ENCODE results near the gene BTBD9.
"Not testable (repeated sequence)": the region's sequence is repeated elsewhere in the genome, so short reads cannot be mapped to it uniquely, and the experiment has no call there.

Gene BTBD9

GRCh38 chr6:38649744-38650143 is 10.0 kb upstream of the BTBD9 start:
- no peak for DNase-seq (ENCODE audit: low read depth in 2 of 2)

- DNase-seq (ENCODE audit: low read depth in 2 of 2), result no peak
These were observed 8.9 kb upstream of the BTBD9 start for GRCh38 chr6:38648629-38649028.

- no peak for DNase-seq (ENCODE audit: low read depth in 2 of 2)
These were observed 6.6 kb upstream of the BTBD9 start for GRCh38 chr6:38646166-38646878.

- DNase-seq (ENCODE audit: low read depth in 2 of 2), result no peak
These were observed 5.2 kb upstream of the BTBD9 start for GRCh38 chr6:38644951-38645350.

GRCh38 chr6:38640216-38640909 is 634 bp upstream of the BTBD9 start:
- DNase-seq (ENCODE audit: low read depth in 2 of 2), result no peak

GRCh38 chr6:38638941-38639497 is 710 bp downstream of the BTBD9 start:
- DNase-seq (ENCODE audit: low read depth in 2 of 2), result peak; percentile 14 to 37

GRCh38 chr6:38637756-38638155 is 2.0 kb downstream of the BTBD9 start:
- DNase-seq (ENCODE audit: low read depth in 2 of 2), result no peak

GRCh38 chr6:38636027-38636426 is 3.7 kb downstream of the BTBD9 start:
- DNase-seq (ENCODE audit: low read depth in 2 of 2), result no peak

- DNase-seq (ENCODE audit: low read depth in 2 of 2), result no peak
These were observed 5.2 kb downstream of the BTBD9 start for GRCh38 chr6:38634518-38634917.

GRCh38 chr6:38632490-38632889 is 7.2 kb downstream of the BTBD9 start:
- DNase-seq (ENCODE audit: low read depth in 2 of 2), result no peak

GRCh38 chr6:38631186-38631783 is 8.4 kb downstream of the BTBD9 start:
- no peak for DNase-seq (ENCODE audit: low read depth in 2 of 2)

GRCh38 chr6:38625217-38625616 is 14.5 kb downstream of the BTBD9 start:
- no peak for DNase-seq (ENCODE audit: low read depth in 2 of 2)

- DNase-seq (ENCODE audit: low read depth in 2 of 2), result not testable (repeated sequence)
These were observed 20.4 kb downstream of the BTBD9 start for GRCh38 chr6:38619342-38619741.

- not testable (repeated sequence) for DNase-seq (ENCODE audit: low read depth in 2 of 2)
These were observed 21.4 kb downstream of the BTBD9 start for GRCh38 chr6:38618301-38618700.

- DNase-seq (ENCODE audit: low read depth in 2 of 2), result no peak
These were observed 21.9 kb downstream of the BTBD9 start for GRCh38 chr6:38617856-38618255.

GRCh38 chr6:38612143-38612965 is 27.4 kb downstream of the BTBD9 start:
- no peak for DNase-seq (ENCODE audit: low read depth in 2 of 2)

GRCh38 chr6:38610050-38610625 is 29.6 kb downstream of the BTBD9 start:
- DNase-seq (ENCODE audit: low read depth in 2 of 2), result no peak

- no peak for DNase-seq (ENCODE audit: low read depth in 2 of 2)
These were observed 35.0 kb downstream of the BTBD9 start for GRCh38 chr6:38604700-38605099.

- no peak for DNase-seq (ENCODE audit: low read depth in 2 of 2)
These were observed 35.8 kb downstream of the BTBD9 start for GRCh38 chr6:38603966-38604365.

- DNase-seq (ENCODE audit: low read depth in 2 of 2), result no peak
These were observed 36.2 kb downstream of the BTBD9 start for GRCh38 chr6:38603496-38603895.

GRCh38 chr6:38599966-38600550 is 39.7 kb downstream of the BTBD9 start:
- no peak for DNase-seq (ENCODE audit: low read depth in 2 of 2)
